ENCODE data around the gene MED12.

The MED12 gene

GRCh38 chrX:71107245-71107644, 11.2 kb upstream of the MED12 start:
- DNase-seq (ENCODE audit: low read depth, low spot score) = no peak

GRCh38 chrX:71107762-71108360, 10.5 kb upstream of the MED12 start:
- DNase-seq (ENCODE audit: low read depth, low spot score) = no peak

GRCh38 chrX:71109051-71109450, 9.3 kb upstream of the MED12 start:
- DNase-seq (ENCODE audit: low read depth, low spot score) = no peak

DNA sequence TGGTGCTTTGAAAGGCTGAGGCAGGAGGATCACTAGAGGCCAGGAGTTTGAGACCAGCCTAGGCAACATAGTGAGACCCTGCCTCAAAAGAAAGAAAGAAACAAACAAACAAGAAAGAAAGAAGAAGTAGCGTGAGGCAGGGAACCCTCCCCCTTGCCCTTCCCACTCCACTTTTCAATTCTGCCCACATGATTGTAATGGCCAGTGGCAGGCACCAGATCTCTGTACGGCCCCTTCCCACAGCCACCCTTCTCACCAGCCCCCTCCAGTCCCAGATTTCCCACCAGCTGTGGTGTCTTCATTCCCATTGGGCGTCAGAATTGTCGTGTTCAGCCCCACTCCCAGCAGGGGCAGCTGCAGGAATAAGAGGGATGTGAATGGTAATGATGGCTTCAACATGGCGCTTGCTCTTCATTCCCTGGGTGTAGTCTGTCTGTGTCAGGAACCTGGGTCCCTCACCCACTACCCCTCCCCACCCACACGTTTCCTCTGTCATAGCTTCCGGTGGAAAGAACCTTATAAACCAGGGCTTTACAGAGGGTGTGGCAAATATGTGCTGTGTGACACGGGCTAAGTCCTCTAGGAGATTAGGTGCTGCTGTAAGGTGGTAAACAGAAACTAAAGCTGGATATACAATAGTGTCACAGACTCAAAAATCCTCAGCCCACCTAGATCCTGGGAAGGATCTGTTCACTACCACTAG, 7.1 kb upstream of the MED12 start, which contains the start of gene IL2RG:
Gene IL2RG (minus strand): TSS at position 437 of the 703 bp plus-strand sequence. CDS start 38 bp downstream, at position 399.
- no peak for DNase-seq (ENCODE audit: low read depth, low spot score)

DNA sequence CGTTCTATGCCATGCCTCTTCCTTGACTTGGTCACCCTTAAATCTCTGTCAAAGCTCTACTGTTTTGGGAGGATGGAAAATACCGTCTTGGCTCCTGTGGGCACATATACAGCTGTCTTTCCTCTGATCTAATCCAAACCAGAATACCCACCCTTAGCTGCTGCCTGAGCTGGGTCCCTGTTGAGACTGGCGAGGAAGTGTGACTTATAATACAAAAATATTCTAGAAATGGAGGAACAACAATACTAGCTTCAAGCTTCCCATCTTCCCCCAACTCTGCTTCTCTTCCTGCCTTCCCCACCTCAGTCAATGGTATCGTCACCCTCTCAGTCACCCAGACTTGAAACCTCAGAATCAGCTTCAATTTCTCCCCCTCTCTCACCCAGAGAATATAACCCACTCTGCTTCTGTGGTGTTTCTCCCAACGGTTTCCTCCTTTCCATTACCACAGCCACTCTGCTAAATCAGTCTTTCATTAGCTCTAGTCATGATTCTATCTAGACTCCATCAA, 6.4 kb upstream of the MED12 start:
- no peak for DNase-seq (ENCODE audit: low read depth, low spot score)

DNA sequence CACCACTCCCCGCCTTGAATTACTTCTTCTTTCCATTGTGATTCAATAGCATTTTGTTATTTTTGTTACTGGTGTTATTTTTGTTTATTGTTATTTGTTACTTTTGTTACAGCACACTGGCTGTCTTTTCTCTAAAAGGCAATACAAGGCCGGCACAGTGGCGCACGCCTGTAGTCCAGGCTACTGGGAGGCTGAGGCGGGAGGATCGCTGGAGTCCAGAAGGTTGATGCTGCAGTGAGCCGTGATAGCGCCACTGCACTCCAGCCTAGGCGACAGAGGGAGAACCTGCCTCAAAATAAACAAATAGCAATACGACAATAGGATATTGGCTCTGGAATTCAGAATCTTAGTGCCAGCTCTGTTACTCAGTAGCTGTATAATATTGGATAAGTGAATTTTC, 1.0 kb upstream of the MED12 start:
- DNase-seq (ENCODE audit: low read depth, low spot score) = no peak

- DNase-seq (ENCODE audit: low read depth, low spot score) = no peak
These were observed 664 bp downstream of the MED12 start for GRCh38 chrX:71118985-71119535.

GRCh38 chrX:71128166-71128833, 9.9 kb downstream of the MED12 start:
- DNase-seq (ENCODE audit: low read depth, low spot score) = no peak

DNA sequence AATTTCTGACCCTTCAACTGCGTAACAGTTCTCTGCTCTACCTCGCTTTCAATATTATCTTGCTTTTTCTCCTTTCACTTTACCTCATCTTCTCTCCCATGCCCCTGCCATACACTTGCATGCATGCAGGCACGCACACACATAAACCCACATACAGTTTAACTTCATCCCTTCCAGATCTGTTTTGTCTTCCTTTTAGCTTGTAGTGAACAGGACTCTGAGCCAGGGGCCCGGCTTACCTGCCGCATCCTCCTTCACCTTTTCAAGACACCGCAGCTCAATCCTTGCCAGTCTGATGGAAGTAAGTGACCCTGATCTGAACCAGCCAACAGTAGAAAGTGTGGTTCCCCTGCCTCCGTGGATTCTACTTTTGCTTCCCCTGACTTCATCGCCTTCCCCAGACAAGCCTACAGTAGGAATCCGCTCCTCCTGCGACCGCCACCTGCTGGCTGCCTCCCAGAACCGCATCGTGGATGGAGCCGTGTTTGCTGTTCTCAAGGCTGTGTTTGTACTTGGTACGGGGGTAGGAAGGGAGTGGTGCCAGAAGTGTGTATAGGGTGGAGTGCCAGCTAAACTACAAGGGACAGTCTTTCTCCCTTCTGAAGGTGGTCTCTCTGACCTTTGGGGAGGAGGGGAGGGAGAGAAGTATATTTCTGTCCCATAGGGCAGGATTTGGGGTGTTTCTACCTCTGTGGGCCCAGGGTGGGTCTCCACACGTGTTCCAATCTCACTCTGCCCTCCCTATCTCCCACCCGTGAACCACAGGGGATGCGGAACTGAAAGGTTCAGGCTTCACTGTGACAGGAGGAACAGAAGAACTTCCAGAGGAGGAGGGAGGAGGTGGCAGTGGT, 10.7 kb downstream of the MED12 start:
- DNase-seq (ENCODE audit: low read depth, low spot score) = no peak

GRCh38 chrX:71131510-71131909, 13.1 kb downstream of the MED12 start:
- no peak for DNase-seq (ENCODE audit: low read depth, low spot score)

GRCh38 chrX:71140440-71140839, 22.0 kb downstream of the MED12 start:
- DNase-seq (ENCODE audit: low read depth, low spot score) = no peak

DNA sequence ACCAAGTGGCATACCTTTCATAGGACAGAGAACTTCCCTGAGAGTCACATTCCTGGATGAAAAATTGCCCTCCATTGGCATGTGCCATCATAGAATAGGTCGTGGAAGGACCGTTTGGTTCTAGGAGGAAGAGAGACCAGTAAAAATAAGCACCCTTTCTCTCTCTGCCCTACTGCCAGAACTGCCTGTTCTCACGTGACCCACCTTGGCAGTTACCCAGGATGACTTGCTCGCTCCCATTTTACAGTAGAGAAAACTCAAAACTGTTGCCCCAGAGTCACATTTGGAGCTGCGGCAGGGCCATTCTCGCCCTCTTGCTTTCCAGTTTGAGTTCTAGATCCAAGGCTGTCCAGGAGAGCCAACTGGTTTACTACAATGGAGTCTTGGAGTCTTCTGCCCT, 25.1 kb downstream of the MED12 start:
- DNase-seq (ENCODE audit: low read depth, low spot score) = no peak

DNA sequence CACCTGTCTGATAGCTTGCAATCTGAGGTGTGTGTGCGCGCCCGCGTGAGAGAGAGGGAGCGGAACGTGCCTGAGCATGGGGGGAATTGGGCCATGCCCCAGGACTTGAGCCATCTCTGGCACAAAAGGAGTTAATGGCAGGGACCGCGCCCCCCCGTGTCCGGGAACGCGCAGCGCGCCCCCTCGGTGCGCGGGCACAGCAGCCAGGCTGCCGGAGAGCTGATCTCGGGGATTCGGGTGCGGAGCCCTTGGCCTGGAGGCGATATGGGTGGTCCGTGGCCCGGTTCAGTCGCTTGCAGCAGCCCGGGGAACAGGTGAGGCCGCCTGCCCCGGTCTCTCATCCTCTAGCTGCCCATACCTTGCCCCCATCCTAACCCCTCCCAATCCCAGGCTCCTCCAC, 26.3 kb downstream of the MED12 start, which contains the start of gene NLGN3:
Gene NLGN3 (plus strand): TSS at position 191 of the 400 bp plus-strand sequence. CDS start 2,909 bp downstream, outside the sequence.
- no peak for DNase-seq (ENCODE audit: low read depth, low spot score)

DNA sequence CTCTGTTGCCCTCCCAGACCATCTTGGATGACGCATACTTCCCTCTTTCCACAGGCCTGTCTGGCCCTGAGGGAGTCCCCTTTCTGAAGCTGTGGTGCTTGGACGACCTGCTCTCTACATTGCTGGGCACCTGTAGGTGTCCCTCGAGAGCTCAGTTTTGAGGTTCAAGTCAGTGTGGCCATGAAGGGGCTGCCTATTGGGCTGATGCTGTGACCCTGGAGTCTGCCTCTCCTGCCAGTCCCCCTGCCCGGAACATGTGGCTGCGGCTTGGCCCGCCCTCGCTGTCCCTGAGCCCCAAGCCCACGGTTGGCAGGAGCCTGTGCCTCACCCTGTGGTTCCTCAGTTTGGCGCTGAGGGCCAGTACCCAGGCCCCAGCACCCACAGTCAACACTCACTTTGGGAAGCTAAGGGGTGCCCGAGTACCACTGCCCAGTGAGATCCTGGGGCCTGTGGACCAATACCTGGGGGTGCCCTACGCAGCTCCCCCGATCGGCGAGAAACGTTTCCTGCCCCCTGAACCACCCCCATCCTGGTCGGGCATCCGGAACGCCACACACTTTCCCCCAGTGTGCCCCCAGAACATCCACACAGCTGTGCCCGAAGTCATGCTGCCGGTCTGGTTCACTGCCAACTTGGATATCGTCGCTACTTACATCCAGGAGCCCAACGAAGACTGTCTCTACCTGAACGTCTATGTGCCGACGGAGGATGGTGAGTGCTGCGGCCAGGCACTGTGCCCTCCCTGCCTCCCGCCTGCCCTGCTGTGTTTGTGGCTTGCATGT, 29.3 kb downstream of the MED12 start:
- no peak for DNase-seq (ENCODE audit: low read depth, low spot score)

- no peak for DNase-seq (ENCODE audit: low read depth, low spot score)
These were observed 29.9 kb downstream of the MED12 start for GRCh38 chrX:71148278-71148663.

- DNase-seq (ENCODE audit: low read depth, low spot score) = no peak
These were observed 33.0 kb downstream of the MED12 start for GRCh38 chrX:71151366-71151765.

DNA sequence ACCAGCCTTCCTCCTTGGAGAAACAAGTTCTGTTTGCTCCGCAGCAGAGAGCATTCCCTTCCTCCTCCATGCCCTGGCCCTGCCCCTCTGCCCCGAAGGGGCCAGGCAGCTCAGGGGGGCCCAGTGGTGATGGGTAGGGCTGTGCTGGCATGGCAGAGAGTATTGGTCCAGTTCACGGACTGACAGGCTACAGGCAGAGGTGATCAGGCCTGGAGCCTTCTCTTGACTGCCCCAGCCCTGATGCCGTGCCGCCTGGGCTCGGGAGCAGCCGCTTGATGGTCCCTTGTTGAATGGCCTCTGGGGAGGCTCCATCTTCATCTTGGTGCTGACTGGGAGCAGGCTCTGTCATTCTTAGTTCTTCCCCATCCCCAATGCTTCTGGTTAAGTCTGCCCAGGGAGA, 35.8 kb downstream of the MED12 start:
- no peak for DNase-seq (ENCODE audit: low read depth, low spot score)

- no peak for DNase-seq (ENCODE audit: low read depth, low spot score)
These were observed 36.2 kb downstream of the MED12 start for GRCh38 chrX:71154641-71155040.

DNA sequence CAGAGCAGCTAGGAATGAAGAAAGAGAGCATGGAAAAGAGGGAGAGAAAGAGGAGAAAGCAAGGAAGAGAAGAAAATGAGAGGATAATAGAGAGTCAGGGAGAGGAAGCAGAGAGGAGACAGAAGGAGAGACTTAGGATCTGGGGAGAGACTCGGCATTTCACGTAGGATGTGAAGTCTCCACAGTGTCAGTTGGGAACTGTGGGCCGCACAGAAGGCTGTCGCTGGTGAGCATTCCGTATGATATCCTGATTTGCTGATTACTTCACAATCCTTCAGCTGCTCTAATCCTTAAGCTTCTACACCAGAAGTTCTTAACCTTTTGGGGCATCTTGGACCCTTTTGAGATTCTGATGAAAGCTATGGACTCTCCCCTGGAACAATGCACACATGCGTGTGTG, 40.2 kb downstream of the MED12 start:
- no peak for DNase-seq (ENCODE audit: low read depth, low spot score)

GRCh38 chrX:71159335-71159734, 40.9 kb downstream of the MED12 start:
- DNase-seq (ENCODE audit: low read depth, low spot score) = no peak

DNA sequence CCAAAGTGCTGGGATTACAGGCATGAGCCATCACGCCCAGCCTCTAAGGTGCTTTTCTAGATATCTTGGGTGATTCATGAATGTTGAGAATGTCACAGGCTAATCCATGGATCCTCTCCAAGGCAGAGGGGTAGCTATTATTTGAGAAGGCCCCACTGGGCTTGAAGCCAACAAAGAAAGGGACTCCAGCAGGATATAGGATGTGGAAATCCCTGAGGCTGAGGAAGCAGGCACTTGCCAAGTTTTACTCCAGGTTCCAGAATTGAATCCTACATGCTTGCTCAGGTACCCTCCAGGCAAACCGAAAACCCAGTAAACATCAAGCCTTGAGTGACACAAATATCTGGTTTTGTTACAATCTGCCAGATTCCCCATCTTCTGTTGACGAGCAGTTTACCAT, 42.1 kb downstream of the MED12 start:
- DNase-seq (ENCODE audit: low read depth, low spot score) = no peak
